SK-N-SH treated with all-trans-retinoic acid at 6 μM for 48 hours (cell line): ENCODE measurements around the gene NRIP1.

Experiments used
- BACH2 ChIP-seq: fragments of 250-450 bp; sonication (Bioruptor Pico); IDR thresholded peaks from 2 replicates; pipeline ENCODE4 v1.9.0; 2021; ENCODE audit warnings: mild to moderate bottlenecking, borderline replicate concordance
- GLIS3 ChIP-seq: fragments of 250-450 bp; sonication (Bioruptor Pico); IDR thresholded peaks from 2 replicates; pipeline ENCODE4 v1.5.0; 2020; ENCODE audit warnings: mild to moderate bottlenecking, moderate library complexity
- OSR1 ChIP-seq: fragments of 250-450 bp; sonication (Bioruptor Pico); IDR thresholded peaks from 2 replicates; pipeline ENCODE4 v1.8.0; 2022; ENCODE audit warnings: moderate library complexity, mild to moderate bottlenecking, inconsistent platforms
- POU6F1 ChIP-seq: fragments of 250-450 bp; sonication (Bioruptor Pico); IDR thresholded peaks from 2 replicates; pipeline ENCODE4 v1.8.0; 2021; ENCODE audit warnings: low read depth, mild to moderate bottlenecking, moderate library complexity, borderline replicate concordance
- TOX ChIP-seq: fragments of 250-450 bp; sonication (Bioruptor Pico); IDR thresholded peaks from 2 replicates; pipeline ENCODE4 v1.8.0; 2021; ENCODE audit warnings: mild to moderate bottlenecking, moderate library complexity, borderline replicate concordance
- TSHZ2 ChIP-seq: fragments of 250-450 bp; sonication (Bioruptor Pico); IDR thresholded peaks from 2 replicates; pipeline ENCODE4 v1.5.0; 2020; ENCODE audit warnings: mild to moderate bottlenecking, moderate library complexity
- ZC3H10 ChIP-seq: fragments of 250-450 bp; sonication (Bioruptor Pico); IDR thresholded peaks from 2 replicates; pipeline ENCODE4 v1.5.1; 2021; ENCODE audit warnings: mild to moderate bottlenecking, moderate library complexity
- TF ChIP-seq, protein P1 (sequence below): fragments of 250-450 bp; sonication (Bioruptor Pico); IDR thresholded peaks from 2 replicates; pipeline ENCODE4 v1.8.0; 2020; ENCODE audit warnings: mild to moderate bottlenecking, moderate library complexity, borderline replicate concordance

DNA sequence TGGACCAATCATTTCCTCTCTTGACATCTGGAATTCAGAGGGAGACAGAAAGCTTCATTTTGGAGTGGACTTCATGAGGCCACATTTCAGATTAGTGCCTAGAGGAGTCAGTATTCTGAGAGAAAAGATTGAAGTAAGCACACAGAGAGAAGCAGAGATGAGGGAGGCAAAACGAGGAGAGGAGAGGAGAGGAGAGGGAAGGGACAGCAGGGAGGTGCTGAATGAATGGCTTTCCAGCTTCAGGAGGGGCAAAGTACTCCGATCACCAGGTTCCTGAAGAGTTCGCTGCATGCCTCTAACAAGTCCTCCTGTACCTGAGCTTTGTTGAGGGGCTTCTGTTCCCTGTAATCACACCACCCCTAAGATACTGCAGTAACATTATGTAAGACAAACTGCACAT, 76.0 kb downstream of the NRIP1 start:
- TF ChIP-seq TOX (CRISPR knock-in tag), result no peak
- TF ChIP-seq GLIS3 (CRISPR knock-in tag), result no peak
- no peak for TF ChIP-seq POU6F1 (CRISPR knock-in tag)
- no peak for TF ChIP-seq OSR1 (CRISPR knock-in tag)
- TF ChIP-seq, protein P1, sequence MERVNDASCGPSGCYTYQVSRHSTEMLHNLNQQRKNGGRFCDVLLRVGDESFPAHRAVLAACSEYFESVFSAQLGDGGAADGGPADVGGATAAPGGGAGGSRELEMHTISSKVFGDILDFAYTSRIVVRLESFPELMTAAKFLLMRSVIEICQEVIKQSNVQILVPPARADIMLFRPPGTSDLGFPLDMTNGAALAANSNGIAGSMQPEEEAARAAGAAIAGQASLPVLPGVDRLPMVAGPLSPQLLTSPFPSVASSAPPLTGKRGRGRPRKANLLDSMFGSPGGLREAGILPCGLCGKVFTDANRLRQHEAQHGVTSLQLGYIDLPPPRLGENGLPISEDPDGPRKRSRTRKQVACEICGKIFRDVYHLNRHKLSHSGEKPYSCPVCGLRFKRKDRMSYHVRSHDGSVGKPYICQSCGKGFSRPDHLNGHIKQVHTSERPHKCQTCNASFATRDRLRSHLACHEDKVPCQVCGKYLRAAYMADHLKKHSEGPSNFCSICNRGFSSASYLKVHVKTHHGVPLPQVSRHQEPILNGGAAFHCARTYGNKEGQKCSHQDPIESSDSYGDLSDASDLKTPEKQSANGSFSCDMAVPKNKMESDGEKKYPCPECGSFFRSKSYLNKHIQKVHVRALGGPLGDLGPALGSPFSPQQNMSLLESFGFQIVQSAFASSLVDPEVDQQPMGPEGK (CRISPR knock-in tag), result no peak
- no peak for TF ChIP-seq BACH2 (CRISPR knock-in tag)
- TF ChIP-seq ZC3H10 (CRISPR knock-in tag), result no peak
- TF ChIP-seq TSHZ2 (CRISPR knock-in tag), result no peak
